ENCODE data around the gene HRH1. TPM values are rescaled to one million over a fixed set of nuclear protein-coding genes. Genes with fewer than 3 reads are reported as not detected.

Gene HRH1
- total and polyA plus RNA-seq, 2 donors (not counting 3 experiments of a cell fraction or from before 2014, with no cell fraction given) = 16.2 to 21.2 TPM

DNA sequence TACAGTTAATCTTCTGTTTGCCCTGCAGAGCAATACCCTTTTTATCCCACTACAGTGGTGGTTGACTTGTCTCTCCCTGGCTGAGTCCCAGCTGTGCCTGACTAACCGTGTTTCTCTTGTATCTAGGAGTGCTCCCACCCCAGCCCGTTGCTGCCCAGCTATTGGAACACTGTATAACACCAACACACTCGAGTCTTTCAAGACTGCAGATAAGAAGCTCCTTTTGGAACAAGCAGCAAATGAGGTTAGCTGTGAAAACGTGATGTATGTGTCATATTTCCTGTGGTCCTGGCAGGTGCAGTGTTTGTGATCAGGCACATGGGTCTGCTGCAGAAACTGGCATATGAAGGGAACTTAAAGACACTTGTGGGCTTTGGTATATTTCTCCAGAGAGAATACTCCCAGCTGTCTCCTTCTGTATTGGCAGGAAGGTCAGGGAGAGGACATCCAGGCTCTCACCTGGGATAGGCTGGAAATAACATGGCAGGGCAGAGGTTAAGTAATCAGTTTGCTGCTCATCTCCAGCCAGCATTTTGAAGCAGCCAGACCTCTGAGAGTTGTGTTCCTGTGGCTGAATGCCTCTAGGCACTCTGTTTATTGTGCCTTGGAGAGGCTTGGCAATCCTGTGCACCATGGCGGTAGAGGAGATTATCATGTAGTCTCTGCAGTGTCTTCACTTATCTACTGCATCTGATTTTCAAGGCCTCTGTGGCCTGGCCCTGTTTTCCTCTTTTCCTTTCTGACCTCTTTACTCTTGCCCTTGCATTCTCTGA lies 152.7 kb downstream of the HRH1 start:
- no peak overlapping the region for H3K9ac ChIP-seq (replicated peaks; ENCODE audit: extremely low read depth, insufficient read depth, low read length)
- peak overlapping the region; percentile 47 for H3K27ac ChIP-seq (ENCODE audit: insufficient read depth, low read depth, low read length)
- TF ChIP-seq MYC (IDR thresholded peaks at IDR 0.05; ENCODE audit: low read depth, low read length) (no peak), POLR2A (IDR thresholded peaks at IDR 0.05; ENCODE audit: low read depth, low read length) (no peak), FOS (IDR thresholded peaks at IDR 0.05; ENCODE audit: borderline replicate concordance, insufficient read depth, low read length) (peak; percentile 19), JUN (IDR thresholded peaks at IDR 0.05; ENCODE audit: borderline replicate concordance, insufficient read depth, insufficient read length, low read depth) (peak; percentile 21)
- no TSS peak for BruUV-seq (replicated peaks)
- dilution Hi-C loops (cut with MboI; ENCODE audit: extremely low pct_ligation_motif_present, low sequenced_read_pairs) = no loop called here
- ChIA-PET POLR2A (interaction anchor here (1.0 to 1.2 kb wide), 2 partner anchors 19 to 35 kb away, joined by 4 to 6 read pairs; partner anchors contain the start of gene ATG7), CTCF (interaction anchor here (0.5 to 2.4 kb wide), 10 partner anchors 8 to 985 kb away, joined by 3 to 9 read pairs (median 4); partner anchors contain the start of genes ATG7 and HRH1)
- peak; percentile 71 for DNase-seq (ENCODE audit: low read depth, low spot score)
- peaks cover 22% of the 10 kb centered on the region for H3K4me1 ChIP-seq (ENCODE audit: control insufficient read depth, extremely low read depth, insufficient read depth, low read length)
- H3K9me3 ChIP-seq (replicated peaks; ENCODE audit: control insufficient read depth, insufficient read depth, low read length) = no peaks in the 10 kb centered on the region
- FAIRE-seq = peak; percentile 76
- peaks cover 6 to 16% of the 10 kb centered on the region in 2 experiments for H3K36me3 ChIP-seq (ENCODE audit: control insufficient read depth in 2 of 2, extremely low read depth in 1 of 2, insufficient read depth in 2 of 2, low read length in 2 of 2)
- H2AFZ ChIP-seq (ENCODE audit: low read depth, low read length) = no peak overlapping the region
- no peaks in the 10 kb centered on the region for H3K27me3 ChIP-seq (ENCODE audit: control insufficient read depth in 2 of 2, insufficient read depth in 2 of 2, low read length in 2 of 2)
- H3K79me2 ChIP-seq (ENCODE audit: control insufficient read depth, insufficient read depth, low read length) = no peaks in the 10 kb centered on the region
- intact Hi-C loops (cut with micrococcal nuclease) = loop anchor here (2.0 kb wide), 1 partner anchor 18 kb away; no protein-coding TSS in a partner anchor
- no peaks in the 10 kb centered on the region for H3K9me1 ChIP-seq (replicated peaks; ENCODE audit: control insufficient read depth, extremely low read depth, insufficient read depth, low read length)
- H3K4me3 ChIP-seq (replicated peaks in 1 of 3; ENCODE audit: insufficient read depth in 1 of 3, low read depth in 1 of 3, low read length in 3 of 3) = no peak overlapping the region
- H3K4me2 ChIP-seq (ENCODE audit: insufficient read depth, low read length) = no peak overlapping the region
- H4K20me1 ChIP-seq (replicated peaks; ENCODE audit: control insufficient read depth, extremely low read depth, insufficient read depth, low read length) = no peaks in the 10 kb centered on the region

DNA sequence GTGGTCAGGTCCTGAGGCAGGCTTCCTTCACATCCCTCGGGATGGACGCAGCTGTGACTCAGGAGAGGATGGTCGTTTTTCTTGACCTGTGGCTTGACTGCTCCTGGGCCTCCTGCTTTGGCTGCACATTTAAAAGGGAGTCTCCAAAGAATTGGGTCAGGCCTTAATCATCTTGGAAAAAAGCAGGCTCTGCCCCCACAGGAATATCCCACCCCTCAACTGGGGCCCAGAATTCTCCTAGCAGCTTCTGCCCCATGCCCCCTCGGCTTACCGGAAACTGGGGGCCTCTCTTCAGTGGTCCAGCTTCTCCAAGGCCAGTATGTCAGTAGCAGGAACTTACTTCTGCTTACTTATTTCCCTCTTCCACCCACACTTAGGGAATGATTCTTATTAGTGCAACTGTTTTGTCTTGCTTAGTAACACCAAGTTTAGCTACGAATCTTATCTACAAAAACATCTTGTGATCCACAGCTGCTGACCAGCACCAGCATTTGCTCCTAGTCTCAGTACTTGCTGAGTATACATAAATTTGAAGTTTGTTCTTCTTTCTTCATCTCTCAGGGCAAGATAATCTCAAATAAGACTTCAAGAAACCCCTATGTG lies 153.6 kb downstream of the HRH1 start:
- H4K20me1 ChIP-seq (replicated peaks; ENCODE audit: control insufficient read depth, extremely low read depth, insufficient read depth, low read length) = no peaks in the 10 kb centered on the region
- no peaks in the 10 kb centered on the region for H3K27me3 ChIP-seq (ENCODE audit: control insufficient read depth in 2 of 2, insufficient read depth in 2 of 2, low read length in 2 of 2)
- no peaks in the 10 kb centered on the region for H3K9me1 ChIP-seq (replicated peaks; ENCODE audit: control insufficient read depth, extremely low read depth, insufficient read depth, low read length)
- TF ChIP-seq GATA2 (IDR thresholded peaks at IDR 0.05; ENCODE audit: insufficient read depth, insufficient read length, low read depth, low read length) (no peak), MYC (IDR thresholded peaks at IDR 0.05; ENCODE audit: low read depth, low read length) (no peak)
- no peak overlapping the region for H3K4me2 ChIP-seq (ENCODE audit: insufficient read depth, low read length)
- FAIRE-seq = no peak
- POLR2A ChIA-PET = no interaction called here
- H3K9ac ChIP-seq (replicated peaks; ENCODE audit: extremely low read depth, insufficient read depth, low read length) = no peak overlapping the region
- H3K9me3 ChIP-seq (replicated peaks; ENCODE audit: control insufficient read depth, insufficient read depth, low read length) = no peaks in the 10 kb centered on the region
- CTCF ChIA-PET = no interaction called here
- dilution Hi-C loops (cut with MboI; ENCODE audit: extremely low pct_ligation_motif_present, low sequenced_read_pairs) = no loop called here
- no peaks in the 10 kb centered on the region for H3K79me2 ChIP-seq (ENCODE audit: control insufficient read depth, insufficient read depth, low read length)
- H3K4me1 ChIP-seq (ENCODE audit: control insufficient read depth, extremely low read depth, insufficient read depth, low read length) = peaks cover 22% of the 10 kb centered on the region
- peaks cover 10 to 14% of the 10 kb centered on the region in 2 experiments for H3K36me3 ChIP-seq (ENCODE audit: control insufficient read depth in 2 of 2, extremely low read depth in 1 of 2, insufficient read depth in 2 of 2, low read length in 2 of 2)
- no peak overlapping the region for H2AFZ ChIP-seq (ENCODE audit: low read depth, low read length)
- intact Hi-C loops (cut with micrococcal nuclease) = loop anchor here (2.0 kb wide), 1 partner anchor 19 kb away; no protein-coding TSS in a partner anchor
- BruUV-seq (replicated peaks) = no TSS peak
- H3K4me3 ChIP-seq (replicated peaks in 1 of 3; ENCODE audit: insufficient read depth in 1 of 3, low read depth in 1 of 3, low read length in 3 of 3) = no peak overlapping the region
- no peak for DNase-seq (ENCODE audit: low read depth, low spot score)
- H3K27ac ChIP-seq (ENCODE audit: insufficient read depth, low read depth, low read length) = no peak overlapping the region
